K562 (cell line): ENCODE data around the gene PLEKHM2. TPM values are rescaled to one million over a fixed set of nuclear protein-coding genes. Genes with fewer than 3 reads are reported as not detected.
A peak's percentile ranks its signal among the peaks of the same experiment; 100 is the strongest.

Source experiments
- ATAC-seq: fragments of 200-7000 bp; cut with Tn5 transposase; 3 replicates; pipeline ENCODE4 v1.9.1; 2020; ENCODE audit warnings: moderate library complexity
- BruUV-seq: library from RNA; stranded (reverse); fragments of 400-500 nt; replicated peaks from 2 replicates; lab custom pipeline; 2021; lab: Mats Ljungman, UMichigan
- CTCF ChIA-PET: fragments of 300-600 bp; formaldehyde crosslinking; extraction: SDS; loops from one replicate; lab custom pipeline; 2021; ENCODE audit warnings: low intra/inter-chr PET ratio; lab: Yijun Ruan, JAX
- POLR2A ChIA-PET: fragments of 300-600, 350-650 bp; sonication (Branson Sonifier 250); formaldehyde crosslinking; extraction: SDS; loops from one replicate; lab custom pipeline; 2021; ENCODE audit warnings: antibody characterized with exemption, inconsistent platforms; lab: Yijun Ruan, JAX
- DNase-seq, 4 experiments: peaks; one replicate each; pipeline versions ENCODE4 v3.0.0 to v3.0.0-alpha.2; 2011 to 2018; ENCODE audit warnings: low spot score in 3 of 4, mixed read lengths in 3 of 4; ENCODE audit errors: extremely low read depth in 1 of 4
- FAIRE-seq: peaks from 2 replicates; lab custom pipeline; 2011; peaks lifted over from hg19 to GRCh38; lab: Jason Lieb, UNC
- H2AFZ ChIP-seq: 2 replicates; pipeline ENCODE4 v1.6.0; 2011; ENCODE audit warnings: low read depth, low read length, control low read depth, inconsistent platforms
- H3K27ac ChIP-seq: fragments of 200-600 bp; 3 replicates; pipeline ENCODE4 v1.8.0; 2011; ENCODE audit warnings: low read depth, mild to moderate bottlenecking, control low read depth, inconsistent platforms, low read length, moderate library complexity, mixed read lengths; ENCODE audit errors: extremely low read depth
- H3K27me3 ChIP-seq, 2 experiments: fragments of 300-600 bp in 1 of 2; 2 replicates in 1 of 2; 3 replicates in 1 of 2; pipeline versions ENCODE4 v1.6.0 to v1.8.0; 2011; ENCODE audit warnings: inconsistent platforms in 2 of 2, low read length in 2 of 2, mild to moderate bottlenecking in 1 of 2, mixed read lengths in 1 of 2, moderate library complexity in 1 of 2; ENCODE audit not compliant: control insufficient read depth in 2 of 2, insufficient read depth in 2 of 2
- H3K36me3 ChIP-seq: fragments of 300-600 bp; 3 replicates; pipeline ENCODE4 v1.8.0; 2011; ENCODE audit warnings: mild to moderate bottlenecking, low read length, inconsistent platforms; ENCODE audit not compliant: control insufficient read depth, insufficient read depth
- H3K4me1 ChIP-seq, 2 experiments: fragments of 200-600 bp in 1 of 2; replicated peaks in 1 of 2; 2 replicates in 1 of 2; 3 replicates in 1 of 2; pipeline versions ENCODE4 v1.5.1 to v1.8.0; 2011; ENCODE audit warnings: inconsistent platforms in 2 of 2, low read length in 2 of 2, mild to moderate bottlenecking in 1 of 2, mixed read lengths in 1 of 2, moderate library complexity in 1 of 2; ENCODE audit not compliant: control insufficient read depth in 2 of 2, insufficient read depth in 2 of 2
- H3K4me2 ChIP-seq: 2 replicates; pipeline ENCODE4 v1.6.1; 2011; ENCODE audit warnings: low read length, control low read depth, inconsistent platforms, mixed read lengths; ENCODE audit not compliant: insufficient read depth
- H3K4me3 ChIP-seq: fragments of 200-600 bp; sonication (generic), shearing (Covaris generic); 2 replicates; pipeline ENCODE4 v1.5.1; 2016; ENCODE audit warnings: control low read depth, inconsistent platforms
- H3K79me2 ChIP-seq: fragments of 200-600 bp; 3 replicates; pipeline ENCODE4 v1.8.0; 2011; ENCODE audit warnings: low read length, inconsistent platforms; ENCODE audit not compliant: control insufficient read depth, insufficient read depth
- H3K9ac ChIP-seq, 2 experiments: 2 replicates each; pipeline versions ENCODE4 v1.6.0 to v1.6.1; 2011; ENCODE audit warnings: low read depth in 2 of 2, low read length in 2 of 2, control low read depth in 1 of 2, inconsistent platforms in 1 of 2, mild to moderate bottlenecking in 1 of 2, mixed read lengths in 1 of 2; ENCODE audit not compliant: insufficient read depth in 1 of 2
- H3K9me1 ChIP-seq: one replicate; pipeline ENCODE4 v1.6.0; 2011; ENCODE audit warnings: inconsistent platforms, mild to moderate bottlenecking, low read length, moderate library complexity; ENCODE audit not compliant: control insufficient read depth, insufficient read depth
- H3K9me3 ChIP-seq: replicated peaks from 2 replicates; pipeline ENCODE4 v1.5.1; 2011; ENCODE audit warnings: low read depth, low read length, inconsistent platforms; ENCODE audit not compliant: control insufficient read depth, insufficient read depth
- H4K20me1 ChIP-seq: replicated peaks from 2 replicates; pipeline ENCODE4 v1.6.1; 2011; ENCODE audit warnings: low read length, inconsistent platforms, mixed read lengths; ENCODE audit not compliant: control insufficient read depth, insufficient read depth
- BDP1 ChIP-seq: IDR thresholded peaks from 3 replicates; pipeline ENCODE4 v1.6.1; 2011; ENCODE audit not compliant: insufficient read length, insufficient read depth
- CHD1 ChIP-seq: fragments of 200-600 bp; sonication (generic); IDR thresholded peaks from one replicate; pipeline ENCODE4 v1.6.1; 2012; ENCODE audit warnings: mild to moderate bottlenecking, moderate library complexity, low read length, inconsistent platforms
- IRF2 ChIP-seq: sonication (generic); formaldehyde crosslinking; IDR thresholded peaks from 2 replicates; pipeline ENCODE4 v1.8.1; 2022; ENCODE audit warnings: mild to moderate bottlenecking, missing genetic modification reagents
- SIN3B ChIP-seq: fragments of 450-650 bp; IDR thresholded peaks from 2 replicates; pipeline ENCODE4 v1.6.1; 2017; ENCODE audit warnings: low read depth, mild to moderate bottlenecking, moderate library complexity
- ZNF551 ChIP-seq: fragments of 250-450 bp; sonication (Bioruptor Pico); IDR thresholded peaks from 2 replicates; pipeline ENCODE4 v1.5.0; 2021; ENCODE audit warnings: mild to moderate bottlenecking, moderate library complexity
- WGBS: fragments of 100-300 bp; shearing (Covaris generic); methylation state at CpG from one replicate; pipeline ENCODE4 v1.1.6; 2016; ENCODE audit warnings: low coverage, mixed read lengths; ENCODE audit not compliant: insufficient coverage; ENCODE audit errors: missing lambda C conversion rate; 5-methylcytosine and 5-hydroxymethylcytosine counted together
- in situ Hi-C: fragments of 300-500 bp; cut with MboI; formaldehyde crosslinking; loops from 4 replicates; pipeline ENCODE4 v1.15.0; 2018; ENCODE audit warnings: inconsistent platforms, mixed read lengths
- intact Hi-C: fragments of 100-400 bp; cut with micrococcal nuclease; formaldehyde crosslinking; loops from 2 replicates; pipeline ENCODE4 v1.14.2; 2022
- polyA plus RNA-seq, 8 experiments: library from polyadenylated mRNA; depleted of rRNA in 4 of 8; stranded (reverse) in 5 of 8; unstranded in 3 of 8; fragments of >200 nt; fragmentation: Nextera tagmentation in 2 of 8; fragmentation: Illumina TruSeq in 1 of 8; extraction: Ambion mirVana in 2 of 8; extraction: Trizol in 1 of 8; gene quantifications; 2 replicates each; pipeline versions ENCODE4 v1.2.1 to v1.2.3, GENCODE V29; 2011 to 2014; ENCODE audit warnings: inconsistent platforms in 1 of 8, missing spikeins in 1 of 8
- total RNA-seq, 7 experiments: library from RNA; depleted of rRNA in 6 of 7; stranded (reverse); fragments of >200 nt in 6 of 7; fragmentation: Illumina TruSeq in 2 of 7; extraction: Trizol in 2 of 7; gene quantifications; 2 replicates each; pipeline versions ENCODE4 v1.2.1 to v1.2.3, GENCODE V29; 2011 to 2021; ENCODE audit warnings: low replicate concordance in 1 of 7
- TF ChIP-seq, protein P1 (sequence below): fragments of 450-650 bp; IDR thresholded peaks from 2 replicates; pipeline ENCODE4 v1.6.1; 2017; ENCODE audit warnings: antibody characterized with exemption, mild to moderate bottlenecking

The PLEKHM2 gene
- total and polyA plus RNA-seq, 9 of the 15 experiments (the other 6 are each of a cell fraction or from before 2014, with no cell fraction given) = 0.27 to 63.7 (median 33.2) TPM

DNA sequence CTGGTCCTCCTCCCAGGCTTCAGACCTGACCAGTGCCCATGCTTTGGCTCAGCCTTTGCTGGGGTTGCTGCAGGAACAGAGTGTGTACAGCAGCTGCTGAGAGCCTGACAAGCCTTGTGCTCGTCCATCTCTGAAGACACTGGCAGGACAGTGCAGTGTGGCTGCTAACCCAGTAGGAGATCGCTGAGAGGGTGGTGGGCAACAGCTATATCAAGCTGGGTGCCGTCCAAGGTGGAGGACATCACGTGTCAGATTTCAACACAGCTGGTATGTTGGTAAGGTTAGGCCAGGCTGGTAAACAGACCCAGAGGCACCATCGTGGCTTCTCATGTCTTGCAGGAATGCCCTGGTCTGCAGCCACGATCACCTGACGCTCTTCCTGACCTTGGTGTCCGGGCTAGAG, 34.1 kb downstream of the PLEKHM2 start:
- 90% methylated on average over 8 of the region's 8 CpGs for WGBS
- no peak for DNase-seq
- CTCF ChIA-PET = no interaction called here
- FAIRE-seq = no peak
- H3K9me1 ChIP-seq = no peaks in the 10 kb centered on the region
- H4K20me1 ChIP-seq = peaks cover 7% of the 10 kb centered on the region
- ATAC-seq = no peak
- BruUV-seq = no TSS peak
- peaks cover 68% of the 10 kb centered on the region for H3K36me3 ChIP-seq
- H3K4me3 ChIP-seq = no peak overlapping the region
- no peak for TF ChIP-seq CHD1
- peak; percentile 51; the same call in 1 of the 2 replicates for TF ChIP-seq IRF2 (CRISPR knock-in tag)
- TF ChIP-seq, protein P1, sequence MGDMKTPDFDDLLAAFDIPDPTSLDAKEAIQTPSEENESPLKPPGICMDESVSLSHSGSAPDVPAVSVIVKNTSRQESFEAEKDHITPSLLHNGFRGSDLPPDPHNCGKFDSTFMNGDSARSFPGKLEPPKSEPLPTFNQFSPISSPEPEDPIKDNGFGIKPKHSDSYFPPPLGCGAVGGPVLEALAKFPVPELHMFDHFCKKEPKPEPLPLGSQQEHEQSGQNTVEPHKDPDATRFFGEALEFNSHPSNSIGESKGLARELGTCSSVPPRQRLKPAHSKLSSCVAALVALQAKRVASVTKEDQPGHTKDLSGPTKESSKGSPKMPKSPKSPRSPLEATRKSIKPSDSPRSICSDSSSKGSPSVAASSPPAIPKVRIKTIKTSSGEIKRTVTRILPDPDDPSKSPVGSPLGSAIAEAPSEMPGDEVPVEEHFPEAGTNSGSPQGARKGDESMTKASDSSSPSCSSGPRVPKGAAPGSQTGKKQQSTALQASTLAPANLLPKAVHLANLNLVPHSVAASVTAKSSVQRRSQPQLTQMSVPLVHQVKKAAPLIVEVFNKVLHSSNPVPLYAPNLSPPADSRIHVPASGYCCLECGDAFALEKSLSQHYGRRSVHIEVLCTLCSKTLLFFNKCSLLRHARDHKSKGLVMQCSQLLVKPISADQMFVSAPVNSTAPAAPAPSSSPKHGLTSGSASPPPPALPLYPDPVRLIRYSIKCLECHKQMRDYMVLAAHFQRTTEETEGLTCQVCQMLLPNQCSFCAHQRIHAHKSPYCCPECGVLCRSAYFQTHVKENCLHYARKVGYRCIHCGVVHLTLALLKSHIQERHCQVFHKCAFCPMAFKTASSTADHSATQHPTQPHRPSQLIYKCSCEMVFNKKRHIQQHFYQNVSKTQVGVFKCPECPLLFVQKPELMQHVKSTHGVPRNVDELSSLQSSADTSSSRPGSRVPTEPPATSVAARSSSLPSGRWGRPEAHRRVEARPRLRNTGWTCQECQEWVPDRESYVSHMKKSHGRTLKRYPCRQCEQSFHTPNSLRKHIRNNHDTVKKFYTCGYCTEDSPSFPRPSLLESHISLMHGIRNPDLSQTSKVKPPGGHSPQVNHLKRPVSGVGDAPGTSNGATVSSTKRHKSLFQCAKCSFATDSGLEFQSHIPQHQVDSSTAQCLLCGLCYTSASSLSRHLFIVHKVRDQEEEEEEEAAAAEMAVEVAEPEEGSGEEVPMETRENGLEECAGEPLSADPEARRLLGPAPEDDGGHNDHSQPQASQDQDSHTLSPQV = no peak
- no peak for TF ChIP-seq ZNF551 (CRISPR knock-in tag)
- TF ChIP-seq BDP1 = no peak
- TF ChIP-seq SIN3B = no peak
- no peaks in the 10 kb centered on the region for H3K4me1 ChIP-seq
- intact Hi-C loops (no loop called here), in situ Hi-C loops (no loop called here)
- no peaks in the 10 kb centered on the region for H3K27me3 ChIP-seq
- no peak overlapping the region for H3K27ac ChIP-seq
- no peak overlapping the region for H3K9ac ChIP-seq
- POLR2A ChIA-PET = interaction anchor here (0.7 to 1.2 kb wide), 4 partner anchors 9 to 80 kb away, joined by 3 to 4 read pairs (median 3); no protein-coding TSS in a partner anchor
- H2AFZ ChIP-seq = no peak overlapping the region
- peaks cover 3% of the 10 kb centered on the region; the same call in 1 of the 3 replicates for H3K79me2 ChIP-seq
- no peak overlapping the region for H3K4me2 ChIP-seq
- H3K9me3 ChIP-seq = no peaks in the 10 kb centered on the region
